GM12891 (cell line): ENCODE results near the gene NME8.

Experiments
- PAX5 ChIP-seq: IDR thresholded peaks from 2 replicates; pipeline ENCODE4 v1.6.1; 2011; ENCODE audit warnings: low read length, moderate library complexity, mild to moderate bottlenecking; ENCODE audit not compliant: insufficient read depth, severe bottlenecking
- POLR2A ChIP-seq: IDR thresholded peaks from 2 replicates; pipeline ENCODE4 v1.6.1; 2011; ENCODE audit warnings: low read depth, low read length, control low read depth
- POLR2AphosphoS5 ChIP-seq: IDR thresholded peaks from 2 replicates; pipeline ENCODE4 v1.6.1; 2011; ENCODE audit warnings: low read depth, low read length, control low read depth
- POU2F2 ChIP-seq: IDR thresholded peaks from 2 replicates; pipeline ENCODE4 v1.6.1; 2011; ENCODE audit warnings: low read depth, mild to moderate bottlenecking, control low read depth, low read length, moderate library complexity
- SPI1 ChIP-seq: IDR thresholded peaks from 2 replicates; pipeline ENCODE4 v1.6.1; 2011; ENCODE audit warnings: low read depth, low read length, control low read depth
- TAF1 ChIP-seq: IDR thresholded peaks from 2 replicates; pipeline ENCODE4 v1.6.1; 2011; ENCODE audit warnings: low read depth, low read length, control low read depth

- TF ChIP-seq POLR2AphosphoS5 (no peak), POLR2A (no peak), TAF1 (no peak), PAX5 (no peak), SPI1 (peak; percentile 88), POU2F2 (no peak)
Measured at GRCh38 chr7:37816922-37817590, 31.3 kb upstream of the NME8 start.
